Measurements from ENCODE around the gene PREPL.

GRCh38 chr2:44295113-44295512 is 66.2 kb downstream of the PREPL start:
- TF ChIP-seq, protein P1, sequence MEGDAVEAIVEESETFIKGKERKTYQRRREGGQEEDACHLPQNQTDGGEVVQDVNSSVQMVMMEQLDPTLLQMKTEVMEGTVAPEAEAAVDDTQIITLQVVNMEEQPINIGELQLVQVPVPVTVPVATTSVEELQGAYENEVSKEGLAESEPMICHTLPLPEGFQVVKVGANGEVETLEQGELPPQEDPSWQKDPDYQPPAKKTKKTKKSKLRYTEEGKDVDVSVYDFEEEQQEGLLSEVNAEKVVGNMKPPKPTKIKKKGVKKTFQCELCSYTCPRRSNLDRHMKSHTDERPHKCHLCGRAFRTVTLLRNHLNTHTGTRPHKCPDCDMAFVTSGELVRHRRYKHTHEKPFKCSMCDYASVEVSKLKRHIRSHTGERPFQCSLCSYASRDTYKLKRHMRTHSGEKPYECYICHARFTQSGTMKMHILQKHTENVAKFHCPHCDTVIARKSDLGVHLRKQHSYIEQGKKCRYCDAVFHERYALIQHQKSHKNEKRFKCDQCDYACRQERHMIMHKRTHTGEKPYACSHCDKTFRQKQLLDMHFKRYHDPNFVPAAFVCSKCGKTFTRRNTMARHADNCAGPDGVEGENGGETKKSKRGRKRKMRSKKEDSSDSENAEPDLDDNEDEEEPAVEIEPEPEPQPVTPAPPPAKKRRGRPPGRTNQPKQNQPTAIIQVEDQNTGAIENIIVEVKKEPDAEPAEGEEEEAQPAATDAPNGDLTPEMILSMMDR (IDR thresholded peaks at IDR 0.05; ENCODE audit: low read length), result no peak
- no peak for TF ChIP-seq EZH2 (IDR thresholded peaks at IDR 0.05; ENCODE audit: borderline replicate concordance, low read length)

All from OCI-LY1 (cell line).